NCI-H345 treated with DMSO at 0.1 percent for 48 hours (cell line): ENCODE measurements around the gene LRRC72.
"Not testable (repeated sequence)": the region's sequence is repeated elsewhere in the genome, so short reads cannot be mapped to it uniquely, and the experiment has no call there.

Experiments used
- DNase-seq: peaks from one replicate; lab custom pipeline; 2025; ENCODE audit not compliant: unreplicated experiment; lab: John Stamatoyannopoulos, UW

LRRC72 gene

GRCh38 chr7:16571941-16572340 lies 45.3 kb downstream of the LRRC72 start:
- no peak for DNase-seq

GRCh38 chr7:16579216-16579615 lies 52.6 kb downstream of the LRRC72 start:
- DNase-seq = no peak

DNA sequence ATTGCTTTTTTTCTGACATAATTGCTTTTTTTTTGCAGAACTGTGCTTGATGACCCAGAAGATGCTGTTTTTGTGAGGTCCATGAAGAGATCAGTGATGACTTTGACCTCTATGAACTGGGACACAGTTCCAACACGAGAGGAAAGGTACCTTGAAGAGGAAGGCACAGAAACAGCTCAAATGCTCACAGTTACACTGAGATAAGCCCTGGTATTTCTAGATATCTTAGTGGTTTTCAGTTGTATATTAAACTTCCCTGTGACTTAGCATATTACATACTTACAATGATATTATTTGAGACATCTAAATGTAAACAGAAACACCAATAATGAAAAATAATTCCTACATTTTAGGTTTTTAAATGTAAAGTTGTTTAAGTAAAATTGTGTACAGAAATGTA lies 54.7 kb downstream of the LRRC72 start:
- DNase-seq = no peak

DNA sequence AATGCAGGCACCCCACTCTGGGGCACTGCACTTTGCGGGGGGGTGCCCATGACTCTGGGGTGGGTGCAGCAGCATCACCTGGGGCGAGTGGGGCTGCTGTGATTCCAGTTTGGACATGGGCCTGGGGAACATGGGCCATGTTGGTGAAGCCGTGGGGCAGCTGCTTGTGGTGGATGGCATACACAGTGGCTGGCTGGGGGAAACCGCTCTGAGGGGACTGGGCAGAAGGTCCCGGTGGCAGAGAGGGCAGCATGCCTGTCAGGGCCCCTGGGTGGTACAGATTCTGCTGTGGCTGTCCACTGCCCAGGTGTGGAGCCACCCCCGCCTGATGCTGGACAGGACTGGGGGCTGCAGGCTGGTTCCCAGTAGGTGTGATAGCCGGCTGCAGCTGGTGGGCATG lies 57.2 kb downstream of the LRRC72 start:
- DNase-seq = no peak

GRCh38 chr7:16585540-16585939 lies 58.9 kb downstream of the LRRC72 start:
- no peak for DNase-seq

DNA sequence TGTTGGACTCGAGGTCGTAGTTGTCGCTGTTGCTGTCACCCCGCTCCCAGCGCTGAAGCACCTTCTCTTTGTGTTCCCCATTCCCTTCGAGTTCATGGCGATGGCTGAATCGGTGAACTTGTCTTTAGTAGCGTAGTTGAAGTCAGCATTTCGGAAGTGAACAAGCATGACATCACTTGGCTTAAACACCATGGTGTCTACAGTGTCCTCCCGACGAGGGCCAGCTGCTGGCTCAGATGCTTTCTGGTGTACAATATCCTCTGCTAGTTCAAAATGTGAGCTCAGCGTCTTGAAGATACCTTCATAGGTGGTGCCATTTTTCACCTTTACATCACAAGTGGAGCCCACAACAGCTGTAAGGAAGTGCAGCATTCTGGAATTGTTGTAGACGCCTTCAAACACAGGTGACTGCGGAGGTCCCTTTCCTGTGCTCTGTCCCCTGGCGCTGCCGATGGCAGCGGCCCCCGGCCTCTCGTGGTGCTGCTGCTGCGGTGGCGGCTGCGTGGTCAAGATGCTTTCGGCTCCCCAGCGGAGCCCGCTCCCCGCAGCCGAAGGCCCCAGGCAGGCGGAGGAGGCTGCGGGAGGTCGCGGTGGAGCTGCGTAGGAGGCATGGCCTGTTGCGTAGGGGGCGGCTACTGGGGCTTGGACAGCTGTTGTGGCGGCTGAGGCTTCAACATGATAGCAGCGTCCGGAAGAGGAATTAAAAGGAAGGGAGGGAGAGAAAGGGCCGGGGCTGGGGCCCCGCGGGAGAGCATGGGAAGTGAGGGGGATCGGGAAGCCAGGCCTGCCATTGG lies 59.7 kb downstream of the LRRC72 start:
- DNase-seq = no peak

DNA sequence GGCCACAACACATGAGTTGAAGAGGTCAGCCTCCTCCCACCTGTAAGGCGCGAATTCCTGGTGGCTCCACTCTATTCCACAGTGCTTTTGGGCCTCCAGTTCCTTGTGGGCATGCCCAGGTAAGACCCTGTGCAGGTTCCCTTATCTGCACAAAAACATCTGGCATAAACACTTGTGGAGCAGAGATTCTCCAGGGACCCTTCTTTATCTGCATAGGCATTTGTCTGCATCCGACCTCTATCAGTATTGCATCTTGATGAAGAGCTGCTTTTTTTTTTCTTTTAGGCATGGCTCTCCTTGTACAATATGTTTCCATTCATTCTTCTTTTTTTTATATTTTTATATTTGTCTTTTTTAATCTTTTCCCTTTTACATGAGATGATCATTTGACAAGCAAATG lies 60.5 kb downstream of the LRRC72 start:
- DNase-seq = no peak

DNA sequence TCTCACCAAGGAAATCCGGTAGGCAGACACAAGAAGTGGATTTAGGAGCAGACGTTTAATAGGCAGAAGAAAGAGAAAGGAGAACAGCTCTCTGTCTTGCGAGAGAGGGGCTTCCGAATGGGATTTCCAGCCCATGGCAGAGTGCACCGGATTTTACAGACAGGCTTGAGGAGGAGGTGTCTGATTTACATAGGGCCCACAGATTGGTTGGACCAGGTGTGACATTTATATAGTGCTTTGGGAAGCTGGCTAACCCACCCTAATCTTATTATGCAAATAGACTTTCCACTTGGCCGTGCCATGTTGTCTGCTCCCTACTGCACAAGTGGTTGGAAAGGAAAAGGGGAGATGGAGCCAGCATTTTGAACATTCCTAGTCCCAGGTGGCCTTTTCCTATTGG lies 61.2 kb downstream of the LRRC72 start:
- no peak for DNase-seq

- no peak for DNase-seq
These were observed 63.3 kb downstream of the LRRC72 start for GRCh38 chr7:16589881-16590280.

DNA sequence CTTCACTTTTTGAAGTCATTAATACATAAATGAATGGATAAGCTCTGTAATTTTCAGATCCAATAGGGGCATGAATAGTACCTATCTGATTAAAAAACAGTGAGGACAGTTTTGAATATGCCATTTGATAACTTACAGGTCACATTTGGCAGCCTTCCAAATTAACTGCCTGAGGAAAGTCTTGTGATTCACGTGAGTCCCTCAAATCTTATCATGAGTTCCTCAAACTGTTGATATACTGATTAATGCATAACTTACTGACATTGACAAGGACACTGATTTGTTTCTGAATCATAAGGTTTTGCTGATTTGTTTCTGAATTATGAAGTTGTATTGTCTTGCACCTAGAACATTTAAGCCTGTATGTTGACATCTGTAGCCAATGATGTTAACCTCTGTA lies 63.8 kb downstream of the LRRC72 start:
- no peak for DNase-seq

GRCh38 chr7:16592395-16592794 lies 65.8 kb downstream of the LRRC72 start:
- no peak for DNase-seq

DNA sequence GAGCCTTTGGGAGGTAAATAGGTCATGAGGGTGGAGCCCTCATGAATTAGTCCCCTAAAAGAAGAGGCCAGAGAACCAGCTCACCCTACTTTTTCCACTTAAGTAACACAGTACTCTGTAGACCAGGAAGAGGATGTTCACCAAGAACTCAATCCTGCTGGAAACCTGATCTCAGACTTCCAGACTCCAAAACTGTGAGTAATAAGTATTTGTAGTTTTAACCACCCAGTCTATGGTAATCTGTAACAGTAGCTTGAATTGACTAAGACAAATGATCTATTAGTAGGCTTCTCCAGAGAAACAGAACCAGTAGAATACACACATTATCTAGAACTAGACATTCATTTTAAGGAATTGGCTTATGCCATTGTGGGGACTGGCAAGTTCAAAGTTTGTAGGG lies 67.4 kb downstream of the LRRC72 start:
- DNase-seq = no peak

- DNase-seq = no peak
These were observed 68.1 kb downstream of the LRRC72 start for GRCh38 chr7:16594676-16595075.

GRCh38 chr7:16595596-16595995 lies 69.0 kb downstream of the LRRC72 start:
- DNase-seq = not testable (repeated sequence)

DNA sequence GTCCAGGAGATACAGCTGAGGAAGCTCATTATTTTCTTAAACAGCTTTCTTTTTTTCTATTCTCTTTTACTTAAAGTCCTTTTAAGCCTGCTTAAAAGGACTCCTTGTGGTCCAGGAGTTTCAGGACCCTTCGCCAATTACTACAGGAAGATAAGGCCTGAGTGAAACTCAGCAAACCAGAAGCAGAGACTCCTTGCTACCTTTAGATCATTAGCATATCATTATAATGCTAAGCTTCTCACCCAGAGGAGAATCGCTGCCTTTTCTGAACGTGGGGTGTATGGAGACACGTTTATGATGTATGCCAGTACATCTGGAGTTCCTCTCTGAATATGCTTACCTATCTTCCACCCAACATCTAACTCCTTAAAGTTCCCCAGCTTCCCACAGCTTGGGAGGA lies 71.4 kb downstream of the LRRC72 start:
- no peak for DNase-seq

- DNase-seq = no peak
These were observed 73.2 kb downstream of the LRRC72 start for GRCh38 chr7:16599860-16600259.

- DNase-seq = no peak
These were observed 77.0 kb downstream of the LRRC72 start for GRCh38 chr7:16603633-16604032.

- DNase-seq = no peak
These were observed 77.4 kb downstream of the LRRC72 start for GRCh38 chr7:16604054-16604453.

- no peak for DNase-seq
These were observed 80.1 kb downstream of the LRRC72 start for GRCh38 chr7:16606704-16607103.

GRCh38 chr7:16609842-16610450 lies 83.3 kb downstream of the LRRC72 start:
- no peak for DNase-seq

GRCh38 chr7:16611711-16612110 lies 85.1 kb downstream of the LRRC72 start:
- DNase-seq = no peak

DNA sequence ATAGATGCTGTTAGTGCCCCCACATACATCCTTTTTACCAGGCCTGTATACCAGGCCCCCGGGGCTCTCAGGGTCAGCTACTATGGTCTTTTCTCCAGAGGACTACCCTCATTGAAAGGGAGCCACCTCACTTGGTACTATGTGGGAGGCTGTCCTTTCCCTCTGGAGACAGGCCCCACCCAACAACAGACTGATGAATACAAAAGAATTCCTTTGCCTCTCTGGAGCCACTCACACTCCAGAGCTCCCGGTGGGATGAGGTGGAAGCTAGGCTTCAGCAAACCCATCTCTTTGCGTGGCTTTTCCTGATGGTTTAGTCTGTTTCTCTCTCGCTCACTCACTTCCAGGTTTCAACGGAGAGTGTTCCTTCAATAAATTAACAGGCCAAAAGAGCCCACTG lies 88.6 kb downstream of the LRRC72 start:
- DNase-seq = no peak

GRCh38 chr7:16616122-16616521 lies 89.5 kb downstream of the LRRC72 start:
- no peak for DNase-seq
